Keratinocyte (primary cell): ENCODE data around the gene NOS3. TPM values are rescaled to one million over a fixed set of nuclear protein-coding genes. Genes with fewer than 3 reads are reported as not detected.

Experiments
- DNase-seq: peaks from one replicate; pipeline ENCODE4 v3.0.0-alpha.2; 2011; ENCODE audit warnings: low read depth, missing footprints, low spot score
- FAIRE-seq: peaks from 2 replicates; lab custom pipeline; 2011; peaks lifted over from hg19 to GRCh38; lab: Jason Lieb, UNC
- H2AFZ ChIP-seq: 2 replicates; pipeline ENCODE4 v1.6.0; 2012; ENCODE audit warnings: low read length, control low read depth, inconsistent platforms; ENCODE audit not compliant: control insufficient read depth
- H3K27ac ChIP-seq: 2 replicates; pipeline ENCODE4 v1.5.1; 2011; ENCODE audit warnings: low read length; ENCODE audit not compliant: control insufficient read depth, insufficient read depth
- H3K27me3 ChIP-seq: 3 replicates; pipeline ENCODE4 v1.6.0; 2011; ENCODE audit warnings: low read length; ENCODE audit not compliant: control insufficient read depth, insufficient read depth; ENCODE audit errors: extremely low read depth
- H3K36me3 ChIP-seq, 2 experiments: 2 replicates in 1 of 2; 3 replicates in 1 of 2; pipeline ENCODE4 v1.5.1; 2011; ENCODE audit warnings: low read length in 2 of 2, mild to moderate bottlenecking in 1 of 2; ENCODE audit not compliant: control insufficient read depth in 2 of 2, insufficient read depth in 2 of 2; ENCODE audit errors: extremely low read depth in 1 of 2
- H3K4me1 ChIP-seq: 3 replicates; pipeline ENCODE4 v1.5.1; 2011; ENCODE audit warnings: low read length; ENCODE audit not compliant: control insufficient read depth, insufficient read depth; ENCODE audit errors: extremely low read depth
- H3K4me2 ChIP-seq: 3 replicates; pipeline ENCODE4 v1.6.0; 2011; ENCODE audit warnings: low read depth, low read length; ENCODE audit not compliant: control insufficient read depth, insufficient read depth; ENCODE audit errors: extremely low read depth
- H3K4me3 ChIP-seq, 3 experiments: fragments of 200-600 bp in 1 of 3; sonication (generic) in 1 of 3; 2 replicates in 2 of 3; 3 replicates in 1 of 3; pipeline ENCODE4 v1.5.1; 2011 to 2016; ENCODE audit warnings: low read length in 3 of 3, mild to moderate bottlenecking in 3 of 3, control low read depth in 2 of 3, inconsistent platforms in 1 of 3, low read depth in 1 of 3, mixed read lengths in 1 of 3, mixed run types in 1 of 3, moderate library complexity in 1 of 3; ENCODE audit not compliant: control insufficient read depth in 2 of 3, insufficient read depth in 2 of 3; ENCODE audit errors: extremely low read depth in 1 of 3
- H3K79me2 ChIP-seq: 2 replicates; pipeline ENCODE4 v1.6.0; 2012; ENCODE audit warnings: low read length; ENCODE audit not compliant: control insufficient read depth, insufficient read depth
- H3K9ac ChIP-seq: 3 replicates; pipeline ENCODE4 v1.6.0; 2011; ENCODE audit warnings: low read length; ENCODE audit not compliant: control insufficient read depth, insufficient read depth; ENCODE audit errors: extremely low read depth
- H3K9me1 ChIP-seq: 3 replicates; pipeline ENCODE4 v1.6.0; 2011; ENCODE audit warnings: low read length; ENCODE audit not compliant: control insufficient read depth, insufficient read depth; ENCODE audit errors: extremely low read depth
- H3K9me3 ChIP-seq: 2 replicates; pipeline ENCODE4 v1.5.1; 2012; ENCODE audit warnings: low read depth, low read length; ENCODE audit not compliant: control insufficient read depth
- H4K20me1 ChIP-seq: 3 replicates; pipeline ENCODE4 v1.6.0; 2011; ENCODE audit warnings: low read length; ENCODE audit not compliant: control insufficient read depth, insufficient read depth; ENCODE audit errors: extremely low read depth
- CTCF ChIP-seq, 3 experiments: IDR thresholded peaks in 1 of 3; conservative IDR thresholded peaks in 1 of 3; optimal IDR thresholded peaks in 1 of 3; 2 replicates in 2 of 3; 3 replicates in 1 of 3; pipeline versions ENCODE3 to v1.5.1; 2011; ENCODE audit warnings: low read length in 3 of 3, mild to moderate bottlenecking in 3 of 3, moderate library complexity in 2 of 3, control low read depth in 1 of 3, inconsistent platforms in 1 of 3; ENCODE audit not compliant: insufficient read depth in 2 of 3; ENCODE audit errors: extremely low read depth in 1 of 3
- EZH2 ChIP-seq: IDR thresholded peaks from one replicate; pipeline ENCODE4 v1.6.1; 2012; ENCODE audit warnings: inconsistent platforms, mild to moderate bottlenecking, low read length, moderate library complexity
- dilution Hi-C: fragments of 300-500 bp; cut with MboI; formaldehyde crosslinking; loops from one replicate; pipeline ENCODE4 v1.7.0; 2020; ENCODE audit warnings: low sequenced_read_pairs; ENCODE audit not compliant: extremely low pct_ligation_motif_present
- polyA plus RNA-seq, 5 experiments: library from polyadenylated mRNA; depleted of rRNA in 3 of 5; stranded (reverse) in 3 of 5; stranded (forward) in 1 of 5; unstranded in 1 of 5; fragments of >200 nt; gene quantifications; 1 replicate in 1 of 5; 2 replicates in 3 of 5; 3 replicates in 1 of 5; pipeline versions ENCODE4 v1.2.1 to v1.2.3, GENCODE V29; 2011 to 2012; ENCODE audit warnings: missing spikeins in 2 of 5, low read depth in 1 of 5, low replicate concordance in 1 of 5

NOS3 gene
- polyA plus RNA-seq, 1 donor (not counting 4 experiments of a cell fraction or from before 2014, with no cell fraction given) = 0.77 TPM

DNA sequence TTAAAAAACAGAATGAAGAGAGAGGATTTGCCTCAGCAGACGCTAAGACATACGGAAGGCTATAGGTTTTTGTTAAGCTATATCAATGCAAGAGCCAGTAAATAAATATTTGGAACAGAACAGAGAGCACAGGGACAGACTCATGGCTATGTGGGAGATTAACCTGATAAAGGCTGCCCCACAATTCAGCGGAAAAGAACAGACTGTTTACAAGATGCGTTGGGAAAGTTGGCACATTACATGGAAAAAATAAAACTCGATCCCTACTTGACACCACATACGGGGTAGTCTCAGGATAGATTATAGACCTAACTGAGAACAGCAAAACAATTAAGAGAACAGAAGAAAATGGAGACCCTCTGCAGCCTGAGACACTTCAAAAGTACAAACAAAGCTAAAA is 23.5 kb upstream of the NOS3 start:
- Histone ChIP-seq H3K4me3 (no peak overlapping the region), H3K4me2 (no peak overlapping the region), H3K9ac (no peak overlapping the region), H2AFZ (no peak overlapping the region), H3K27me3 (peaks cover 46% of the 10 kb centered on the region), H3K9me1 (no peaks in the 10 kb centered on the region), H3K27ac (no peak overlapping the region), H3K79me2 (no peaks in the 10 kb centered on the region), H3K9me3 (no peaks in the 10 kb centered on the region), H4K20me1 (no peaks in the 10 kb centered on the region), H3K36me3 (no peaks in the 10 kb centered on the region), H3K4me1 (no peaks in the 10 kb centered on the region)
- no peak for FAIRE-seq
- dilution Hi-C loops = no loop called here
- TF ChIP-seq EZH2 = no peak
- TF ChIP-seq CTCF (optimal IDR thresholded peaks at IDR 0.05 in 1 of 3, IDR thresholded peaks at IDR 0.05 in 1 of 3, conservative IDR thresholded peaks at IDR 0.05 in 1 of 3; ENCODE audit: extremely low read depth in 1 of 3, insufficient read depth in 2 of 3, low read length in 3 of 3) = no peak
- no peak for DNase-seq

DNA sequence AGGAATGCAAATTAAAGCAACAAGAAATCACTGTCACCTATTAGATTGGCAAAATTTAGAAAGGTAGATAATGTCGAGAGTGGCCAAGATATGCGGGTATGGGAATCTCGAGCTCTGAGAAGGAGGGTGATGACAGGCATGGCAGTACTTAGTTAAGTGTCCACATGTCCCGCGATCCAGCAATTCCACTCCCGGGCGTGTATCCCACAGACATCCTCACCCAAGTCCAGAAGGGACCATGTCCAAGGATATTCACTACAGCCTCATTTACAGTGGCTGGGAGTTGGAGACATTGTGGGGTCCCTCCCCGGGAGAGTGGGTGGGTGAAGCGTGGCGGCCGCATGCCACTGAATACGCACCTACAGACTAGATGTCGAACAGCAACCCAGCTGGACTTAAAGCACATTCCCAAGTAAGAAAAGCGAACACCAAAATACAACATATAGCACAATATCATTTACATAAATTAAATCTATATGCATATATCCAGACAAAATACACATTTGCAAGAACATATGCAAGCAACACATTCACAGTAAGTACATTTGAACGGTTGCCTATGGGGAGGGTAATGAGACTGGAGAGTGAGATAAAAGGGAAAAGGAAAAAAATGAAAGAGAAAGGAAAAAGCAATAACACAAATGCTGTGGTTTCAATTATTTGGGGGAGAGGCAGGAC is 22.6 kb upstream of the NOS3 start:
- Histone ChIP-seq H3K27me3 (peaks cover 43% of the 10 kb centered on the region), H3K79me2 (no peaks in the 10 kb centered on the region), H3K36me3 (no peaks in the 10 kb centered on the region), H3K4me1 (no peaks in the 10 kb centered on the region), H3K27ac (no peak overlapping the region), H4K20me1 (no peaks in the 10 kb centered on the region), H2AFZ (no peak overlapping the region), H3K4me2 (no peak overlapping the region), H3K9me1 (no peaks in the 10 kb centered on the region), H3K9ac (no peak overlapping the region), H3K9me3 (no peaks in the 10 kb centered on the region), H3K4me3 (no peak overlapping the region)
- TF ChIP-seq EZH2 (no peak), CTCF (optimal IDR thresholded peaks at IDR 0.05 in 1 of 3, IDR thresholded peaks at IDR 0.05 in 1 of 3, conservative IDR thresholded peaks at IDR 0.05 in 1 of 3; ENCODE audit: extremely low read depth in 1 of 3, insufficient read depth in 2 of 3, low read length in 3 of 3) (no peak)
- dilution Hi-C loops = no loop called here
- FAIRE-seq (no peak), DNase-seq (no peak)
